Measurements from ENCODE around the gene RBM19. TPM values are rescaled to one million over a fixed set of nuclear protein-coding genes. Genes with fewer than 3 reads are reported as not detected.

RBM19 gene
- total RNA-seq, 2 donors from 2014 or later = 39.9 to 54.3 TPM

- no peaks in the 10 kb centered on the region for H3K27me3 ChIP-seq (replicated peaks; ENCODE audit: insufficient read depth)
- H3K4me1 ChIP-seq (ENCODE audit: control insufficient read depth in 1 of 2, low read depth in 2 of 2) = peaks cover 0 to 18% of the 10 kb centered on the region in 2 donors
- no peak for DNase-seq (ENCODE audit: low spot score)
- peaks cover 20% of the 10 kb centered on the region for H3K36me3 ChIP-seq
- no peak for ATAC-seq (ENCODE audit: insufficient number of reproducible peaks, low FRiP score, low read depth)
- no peaks in the 10 kb centered on the region for H3K9me3 ChIP-seq
- H3K27ac ChIP-seq = no peak overlapping the region
- TF ChIP-seq CTCF (IDR thresholded peaks at IDR 0.05) = no peak
- no peak overlapping the region for H3K4me3 ChIP-seq
Observed at GRCh38 chr12:113845900-113846674, 120.0 kb downstream of the RBM19 start.

GRCh38 chr12:113844495-113845210 lies 121.5 kb downstream of the RBM19 start:
- no peak overlapping the region for H3K27ac ChIP-seq

GRCh38 chr12:113842699-113843098 lies 123.4 kb downstream of the RBM19 start:
- no peak overlapping the region for H3K27ac ChIP-seq
- TF ChIP-seq CTCF (IDR thresholded peaks at IDR 0.05) = no peak
- no peaks in the 10 kb centered on the region for H3K9me3 ChIP-seq
- ATAC-seq (ENCODE audit: insufficient number of reproducible peaks, low FRiP score, low read depth) (no peak), DNase-seq (ENCODE audit: low spot score) (no peak)
- no peaks in the 10 kb centered on the region for H3K4me1 ChIP-seq (ENCODE audit: control insufficient read depth in 1 of 2, low read depth in 2 of 2)
- no peaks in the 10 kb centered on the region for H3K27me3 ChIP-seq (replicated peaks; ENCODE audit: insufficient read depth)
- no peak overlapping the region for H3K4me3 ChIP-seq
- H3K36me3 ChIP-seq = peaks cover 20% of the 10 kb centered on the region

More at GRCh38 chr12:113844495-113845210, 121.5 kb downstream of the RBM19 start:
- no peak overlapping the region for H3K4me3 ChIP-seq
- no peaks in the 10 kb centered on the region for H3K27me3 ChIP-seq (replicated peaks; ENCODE audit: insufficient read depth)
- ATAC-seq (ENCODE audit: insufficient number of reproducible peaks, low FRiP score, low read depth) (no peak), DNase-seq (ENCODE audit: low spot score) (no peak)
- peaks cover 20% of the 10 kb centered on the region for H3K36me3 ChIP-seq
- peaks cover 0 to 3% of the 10 kb centered on the region in 2 donors for H3K4me1 ChIP-seq (ENCODE audit: control insufficient read depth in 1 of 2, low read depth in 2 of 2)
- H3K9me3 ChIP-seq = no peaks in the 10 kb centered on the region
- no peak for TF ChIP-seq CTCF (IDR thresholded peaks at IDR 0.05)

- no peak overlapping the region for H3K4me3 ChIP-seq
- H3K27ac ChIP-seq = no peak overlapping the region
- H3K9me3 ChIP-seq = no peaks in the 10 kb centered on the region
- DNase-seq (ENCODE audit: low spot score) = no peak
- H3K27me3 ChIP-seq (replicated peaks; ENCODE audit: insufficient read depth) = no peaks in the 10 kb centered on the region
- no peak for TF ChIP-seq CTCF (IDR thresholded peaks at IDR 0.05)
- no peak for ATAC-seq (ENCODE audit: insufficient number of reproducible peaks, low FRiP score, low read depth)
- H3K4me1 ChIP-seq (ENCODE audit: control insufficient read depth in 1 of 2, low read depth in 2 of 2) = no peaks in the 10 kb centered on the region
- peaks cover 20% of the 10 kb centered on the region for H3K36me3 ChIP-seq
Observed at GRCh38 chr12:113841786-113842185, 124.3 kb downstream of the RBM19 start.

- H3K4me1 ChIP-seq (ENCODE audit: control insufficient read depth in 1 of 2, low read depth in 2 of 2) = no peaks in the 10 kb centered on the region
Observed at GRCh38 chr12:113840401-113841042, 125.6 kb downstream of the RBM19 start.

More at GRCh38 chr12:113840401-113841042, 125.6 kb downstream of the RBM19 start:
- no peaks in the 10 kb centered on the region for H3K9me3 ChIP-seq
- no peak overlapping the region for H3K4me3 ChIP-seq
- DNase-seq (ENCODE audit: low spot score) = no peak
- H3K36me3 ChIP-seq = peaks cover 20% of the 10 kb centered on the region
- no peak for ATAC-seq (ENCODE audit: insufficient number of reproducible peaks, low FRiP score, low read depth)
- TF ChIP-seq CTCF (IDR thresholded peaks at IDR 0.05) = no peak
- H3K27ac ChIP-seq = no peak overlapping the region
- no peaks in the 10 kb centered on the region for H3K27me3 ChIP-seq (replicated peaks; ENCODE audit: insufficient read depth)
